Erythroblast (primary cell): ENCODE data around the gene PCNX1.

Experiments
- GATA1 ChIP-seq: IDR thresholded peaks from 2 replicates; pipeline ENCODE4 v1.6.1; 2011; ENCODE audit warnings: low read depth, mild to moderate bottlenecking, control low read depth, low read length, moderate library complexity
- POLR2A ChIP-seq: IDR thresholded peaks from 2 replicates; pipeline ENCODE4 v1.6.1; 2011; ENCODE audit warnings: mild to moderate bottlenecking, low read length

GRCh38 chr14:71143381-71144290, 236.4 kb downstream of the PCNX1 start:
- TF ChIP-seq POLR2A (no peak), GATA1 (no peak)
